Astrocyte (in vitro differentiated cells and primary cell): ENCODE measurements around the gene TPRKB.

Experiments used
- EZH2 ChIP-seq: IDR thresholded peaks from 2 replicates; pipeline ENCODE4 v1.6.1; 2012; ENCODE audit warnings: mild to moderate bottlenecking, low read length, inconsistent platforms; ENCODE audit not compliant: insufficient read depth
- TF ChIP-seq, protein P1 (sequence below): IDR thresholded peaks from 2 replicates; pipeline ENCODE4 v1.5.1; 2011; ENCODE audit warnings: low read depth, mild to moderate bottlenecking, inconsistent platforms, low read length, moderate library complexity; ENCODE audit not compliant: insufficient read depth

DNA sequence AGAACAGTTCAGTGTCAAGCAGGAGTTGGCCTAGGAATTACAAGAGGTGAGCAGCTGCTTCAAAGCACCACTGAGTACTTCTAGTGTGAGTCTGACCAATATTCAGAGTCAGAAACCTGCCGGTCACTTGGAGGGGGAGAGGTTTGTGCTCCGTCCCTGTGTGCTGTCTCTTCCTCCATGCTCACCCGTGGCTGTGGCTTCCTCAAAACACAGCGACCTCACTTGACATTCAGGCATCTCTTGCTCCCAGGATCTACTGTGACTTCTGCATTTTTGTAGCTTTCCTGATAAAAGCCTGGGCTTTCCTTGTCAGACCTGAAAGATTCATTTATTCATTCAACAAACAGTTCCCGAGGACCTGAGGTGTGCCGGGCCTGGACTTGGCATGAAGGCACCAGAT lies 32.9 kb downstream of the TPRKB start:
- TF ChIP-seq EZH2: no peak
- TF ChIP-seq, protein P1, sequence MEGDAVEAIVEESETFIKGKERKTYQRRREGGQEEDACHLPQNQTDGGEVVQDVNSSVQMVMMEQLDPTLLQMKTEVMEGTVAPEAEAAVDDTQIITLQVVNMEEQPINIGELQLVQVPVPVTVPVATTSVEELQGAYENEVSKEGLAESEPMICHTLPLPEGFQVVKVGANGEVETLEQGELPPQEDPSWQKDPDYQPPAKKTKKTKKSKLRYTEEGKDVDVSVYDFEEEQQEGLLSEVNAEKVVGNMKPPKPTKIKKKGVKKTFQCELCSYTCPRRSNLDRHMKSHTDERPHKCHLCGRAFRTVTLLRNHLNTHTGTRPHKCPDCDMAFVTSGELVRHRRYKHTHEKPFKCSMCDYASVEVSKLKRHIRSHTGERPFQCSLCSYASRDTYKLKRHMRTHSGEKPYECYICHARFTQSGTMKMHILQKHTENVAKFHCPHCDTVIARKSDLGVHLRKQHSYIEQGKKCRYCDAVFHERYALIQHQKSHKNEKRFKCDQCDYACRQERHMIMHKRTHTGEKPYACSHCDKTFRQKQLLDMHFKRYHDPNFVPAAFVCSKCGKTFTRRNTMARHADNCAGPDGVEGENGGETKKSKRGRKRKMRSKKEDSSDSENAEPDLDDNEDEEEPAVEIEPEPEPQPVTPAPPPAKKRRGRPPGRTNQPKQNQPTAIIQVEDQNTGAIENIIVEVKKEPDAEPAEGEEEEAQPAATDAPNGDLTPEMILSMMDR: no peak
